ENCODE data around the gene GRK6.
A peak's percentile ranks its signal among the peaks of the same experiment; 100 is the strongest.

The GRK6 gene

GRCh38 chr5:177440990-177441780 lies 14.7 kb downstream of the GRK6 start:
- no peak for DNase-seq

GRCh38 chr5:177442066-177442826 lies 15.8 kb downstream of the GRK6 start:
- no peak for DNase-seq

GRCh38 chr5:177443144-177443983 lies 16.9 kb downstream of the GRK6 start:
- DNase-seq: no peak

- DNase-seq: peak; percentile 36
Measured at GRCh38 chr5:177444106-177445051, 17.9 kb downstream of the GRK6 start.

- peak; percentile 45 for DNase-seq
Measured at GRCh38 chr5:177445052-177445916, 18.8 kb downstream of the GRK6 start.

GRCh38 chr5:177445917-177446199 lies 19.4 kb downstream of the GRK6 start:
- no peak for DNase-seq

- DNase-seq: peak; percentile 93
Measured at GRCh38 chr5:177446200-177447065, 20.0 kb downstream of the GRK6 start, which contains the start of gene PRR7. Gene PRR7 (plus strand): TSS chr5:177446814. CDS start chr5:177455068, 8,254 bp downstream.

- peak; percentile 89 for DNase-seq
Measured at GRCh38 chr5:177447066-177447610, 20.7 kb downstream of the GRK6 start.

- peak; percentile 89 for DNase-seq
Measured at GRCh38 chr5:177447611-177448243, 21.3 kb downstream of the GRK6 start.

- no peak for DNase-seq
Measured at GRCh38 chr5:177448244-177448950, 21.9 kb downstream of the GRK6 start.

GRCh38 chr5:177449140-177450061 lies 22.9 kb downstream of the GRK6 start:
- DNase-seq: no peak

GRCh38 chr5:177450667-177451424 lies 24.4 kb downstream of the GRK6 start:
- no peak for DNase-seq

- peak; percentile 40 for DNase-seq
Measured at GRCh38 chr5:177452688-177453638, 26.5 kb downstream of the GRK6 start.

GRCh38 chr5:177453852-177454396 lies 27.4 kb downstream of the GRK6 start:
- DNase-seq: peak; percentile 76

GRCh38 chr5:177454397-177455035 lies 28.0 kb downstream of the GRK6 start:
- peak; percentile 96 for DNase-seq

Data from DMS53 (cell line).